ENCODE measurements around the gene ZC2HC1B. TPM values are rescaled to one million over a fixed set of nuclear protein-coding genes. Genes with fewer than 3 reads are reported as not detected.
"Not testable (repeated sequence)": the region's sequence is repeated elsewhere in the genome, so short reads cannot be mapped to it uniquely, and the experiment has no call there.

ZC2HC1B gene
- total RNA-seq, 1 donor from 2014 or later = not detected

GRCh38 chr6:143872201-143872600 is 7.9 kb downstream of the ZC2HC1B start:
- Histone ChIP-seq H3K27me3 (no peaks in the 10 kb centered on the region), H3K4me1 (no peaks in the 10 kb centered on the region), H3K27ac (no peak overlapping the region), H3K4me3 (no peak overlapping the region), H3K9me3 (no peaks in the 10 kb centered on the region), H3K36me3 (no peaks in the 10 kb centered on the region)
- TF ChIP-seq CTCF (IDR thresholded peaks at IDR 0.05) = no peak
- no peak for DNase-seq
- ATAC-seq = no peak
- intact Hi-C loops (cut with DNase I) = no loop called here

GRCh38 chr6:143873600-143873999 is 9.3 kb downstream of the ZC2HC1B start:
- intact Hi-C loops (cut with DNase I); H3K36me3 ChIP-seq; DNase-seq; H3K4me3 ChIP-seq; H3K27me3 ChIP-seq; H3K4me1 ChIP-seq; H3K9me3 ChIP-seq; H3K27ac ChIP-seq; ATAC-seq: not testable (repeated sequence)

- H3K4me3 ChIP-seq; H3K9me3 ChIP-seq; H3K36me3 ChIP-seq; DNase-seq; H3K27me3 ChIP-seq; H3K4me1 ChIP-seq; ATAC-seq; intact Hi-C loops (cut with DNase I); H3K27ac ChIP-seq: not testable (repeated sequence)
Measured at GRCh38 chr6:143874503-143874902, 10.2 kb downstream of the ZC2HC1B start.

GRCh38 chr6:143877584-143878271 is 13.5 kb downstream of the ZC2HC1B start:
- H3K9me3 ChIP-seq = no peaks in the 10 kb centered on the region
- no peaks in the 10 kb centered on the region for H3K4me1 ChIP-seq
- DNase-seq (no peak), ATAC-seq (no peak)
- H3K27me3 ChIP-seq = no peaks in the 10 kb centered on the region
- no peak overlapping the region for H3K4me3 ChIP-seq
- intact Hi-C loops (cut with DNase I) = no loop called here
- H3K36me3 ChIP-seq = no peaks in the 10 kb centered on the region
- H3K27ac ChIP-seq = no peak overlapping the region
- no peak for TF ChIP-seq CTCF (IDR thresholded peaks at IDR 0.05)

GRCh38 chr6:143878272-143878760 is 14.0 kb downstream of the ZC2HC1B start:
- no peak for TF ChIP-seq CTCF (IDR thresholded peaks at IDR 0.05)
- intact Hi-C loops (cut with DNase I) = no loop called here
- no peak for DNase-seq

GRCh38 chr6:143880412-143880811 is 16.1 kb downstream of the ZC2HC1B start:
- Histone ChIP-seq H3K27me3 (no peaks in the 10 kb centered on the region), H3K27ac (no peak overlapping the region), H3K4me3 (no peak overlapping the region), H3K4me1 (no peaks in the 10 kb centered on the region), H3K9me3 (no peaks in the 10 kb centered on the region), H3K36me3 (no peaks in the 10 kb centered on the region)
- TF ChIP-seq CTCF (IDR thresholded peaks at IDR 0.05) = no peak
- ATAC-seq (no peak), DNase-seq (no peak)
- intact Hi-C loops (cut with DNase I) = no loop called here

More at GRCh38 chr6:143878272-143878760, 14.0 kb downstream of the ZC2HC1B start:
- Histone ChIP-seq H3K4me3 (no peak overlapping the region), H3K9me3 (no peaks in the 10 kb centered on the region), H3K36me3 (no peaks in the 10 kb centered on the region), H3K4me1 (no peaks in the 10 kb centered on the region), H3K27me3 (no peaks in the 10 kb centered on the region), H3K27ac (no peak overlapping the region)
- no peak for ATAC-seq

Measured in upper lobe of right lung (tissue), 1 donor.